H9 (cell line): ENCODE measurements around the gene CCDC137. TPM values are rescaled to one million over a fixed set of nuclear protein-coding genes. Genes with fewer than 3 reads are reported as not detected.

Source experiments
- DNase-seq: peaks from one replicate; pipeline ENCODE4 v3.0.0-alpha.2; 2017
- H2AFZ ChIP-seq: one replicate; pipeline ENCODE4 v1.6.1; 2013; ENCODE audit warnings: mild to moderate bottlenecking, low read length, control low read depth, moderate library complexity
- H2AK5ac ChIP-seq: 2 replicates; pipeline ENCODE4 v1.6.1; 2013; ENCODE audit warnings: low read length, control low read depth, mixed read lengths; ENCODE audit not compliant: insufficient read length
- H2BK120ac ChIP-seq: one replicate; pipeline ENCODE4 v1.6.1; 2013; ENCODE audit warnings: low read depth, mild to moderate bottlenecking, low read length, control low read depth, inconsistent platforms; ENCODE audit not compliant: poor library complexity, severe bottlenecking
- H2BK12ac ChIP-seq: 2 replicates; pipeline ENCODE4 v1.6.1; 2013; ENCODE audit warnings: low read length, control low read depth, mixed read lengths, low read depth; ENCODE audit not compliant: insufficient read length
- H2BK15ac ChIP-seq: 2 replicates; pipeline ENCODE4 v1.6.1; 2013; ENCODE audit warnings: low read depth, low read length, control low read depth
- H2BK20ac ChIP-seq: one replicate; pipeline ENCODE4 v1.6.1; 2013; ENCODE audit warnings: low read depth, mild to moderate bottlenecking, low read length, control low read depth, inconsistent platforms; ENCODE audit not compliant: poor library complexity, severe bottlenecking
- H2BK5ac ChIP-seq: 2 replicates; pipeline ENCODE4 v1.6.1; 2013; ENCODE audit warnings: low read length, control low read depth, mixed read lengths; ENCODE audit not compliant: insufficient read length
- H3K14ac ChIP-seq: 2 replicates; pipeline ENCODE4 v1.6.1; 2013; ENCODE audit warnings: low read length, control low read depth; ENCODE audit not compliant: insufficient read depth
- H3K18ac ChIP-seq: 2 replicates; pipeline ENCODE4 v1.6.1; 2013; ENCODE audit warnings: low read depth, mild to moderate bottlenecking, mixed read lengths, low read length, control low read depth; ENCODE audit not compliant: insufficient read length
- H3K23ac ChIP-seq: 2 replicates; pipeline ENCODE4 v1.6.1; 2013; ENCODE audit warnings: low read length, control low read depth, mixed read lengths, low read depth; ENCODE audit not compliant: insufficient read length
- H3K23me2 ChIP-seq: 2 replicates; pipeline ENCODE4 v1.6.1; 2013; ENCODE audit warnings: low read depth, mild to moderate bottlenecking, mixed read lengths, low read length, control low read depth; ENCODE audit not compliant: insufficient read length, poor library complexity, severe bottlenecking
- H3K27ac ChIP-seq: 2 replicates; pipeline ENCODE4 v1.5.1; 2013; ENCODE audit warnings: low read length, control low read depth, mixed read lengths, low read depth; ENCODE audit not compliant: insufficient read length
- H3K27me3 ChIP-seq: 2 replicates; pipeline ENCODE4 v1.6.1; 2013; ENCODE audit warnings: low read length, control low read depth, inconsistent platforms; ENCODE audit not compliant: insufficient read depth
- H3K4ac ChIP-seq: 2 replicates; pipeline ENCODE4 v1.6.1; 2013; ENCODE audit warnings: low read depth, mild to moderate bottlenecking, control low read depth, inconsistent platforms, low read length, moderate library complexity
- H3K4me1 ChIP-seq: 2 replicates; pipeline ENCODE4 v1.6.1; 2013; ENCODE audit warnings: low read length, control low read depth, inconsistent platforms; ENCODE audit not compliant: insufficient read depth
- H3K4me2 ChIP-seq: 2 replicates; pipeline ENCODE4 v1.6.1; 2013; ENCODE audit warnings: low read length, control low read depth, mixed read lengths; ENCODE audit not compliant: insufficient read length, insufficient read depth
- H3K56ac ChIP-seq: 2 replicates; pipeline ENCODE4 v1.6.1; 2013; ENCODE audit warnings: low read depth, mild to moderate bottlenecking, mixed read lengths, low read length, control low read depth; ENCODE audit not compliant: insufficient read length
- H3K79me1 ChIP-seq: 2 replicates; pipeline ENCODE4 v1.6.1; 2013; ENCODE audit warnings: low read depth, mild to moderate bottlenecking, moderate library complexity, low read length, control low read depth, inconsistent platforms; ENCODE audit not compliant: insufficient read depth, poor library complexity, severe bottlenecking
- H3K79me2 ChIP-seq: 2 replicates; pipeline ENCODE4 v1.6.1; 2013; ENCODE audit warnings: low read length, control low read depth, inconsistent platforms; ENCODE audit not compliant: insufficient read depth
- H3K9ac ChIP-seq: 2 replicates; pipeline ENCODE4 v1.6.1; 2013; ENCODE audit warnings: low read length, control low read depth, mixed read lengths; ENCODE audit not compliant: insufficient read length; ENCODE audit errors: extremely low read depth
- H3K9me3 ChIP-seq: one replicate; pipeline ENCODE4 v1.6.1; 2013; ENCODE audit warnings: low read depth, low read length, inconsistent platforms; ENCODE audit not compliant: control insufficient read depth
- H3T11ph ChIP-seq: one replicate; pipeline ENCODE4 v1.6.1; 2013; ENCODE audit warnings: mild to moderate bottlenecking, low read length, control low read depth, inconsistent platforms
- H4K20me1 ChIP-seq: one replicate; pipeline ENCODE4 v1.6.1; 2013; ENCODE audit not compliant: control insufficient read depth, insufficient read length, insufficient read depth
- H4K5ac ChIP-seq: 2 replicates; pipeline ENCODE4 v1.6.1; 2013; ENCODE audit warnings: low read depth, mild to moderate bottlenecking, mixed read lengths, low read length, control low read depth; ENCODE audit not compliant: insufficient read length
- H4K8ac ChIP-seq: replicated peaks from 2 replicates; pipeline ENCODE4 v1.6.1; 2013; ENCODE audit warnings: low read length, control low read depth, mixed read lengths, low read depth; ENCODE audit not compliant: insufficient read length
- H4K91ac ChIP-seq: 2 replicates; pipeline ENCODE4 v1.6.1; 2013; ENCODE audit warnings: low read depth, mild to moderate bottlenecking, moderate library complexity, mixed read lengths, low read length, control low read depth; ENCODE audit not compliant: insufficient read length
- H3K27ac Mint-ChIP-seq, 3 experiments: 2 replicates in 2 of 3; 3 replicates in 1 of 3; pipeline ENCODE4 v1.8.0; 2020 to 2021; ENCODE audit warnings: mixed read lengths in 3 of 3, mild to moderate bottlenecking in 1 of 3, moderate library complexity in 1 of 3
- H3K27me3 Mint-ChIP-seq: 2 replicates; pipeline ENCODE4 v1.8.0; 2021; ENCODE audit warnings: low read depth, mild to moderate bottlenecking, moderate library complexity, mixed read lengths
- H3K36me3 Mint-ChIP-seq, 3 experiments: 2 replicates in 2 of 3; 3 replicates in 1 of 3; pipeline ENCODE4 v1.8.0; 2020 to 2021; ENCODE audit warnings: low read depth in 3 of 3, mixed read lengths in 3 of 3; ENCODE audit not compliant: insufficient read depth in 1 of 3
- H3K4me1 Mint-ChIP-seq, 2 experiments: 2 replicates each; pipeline ENCODE4 v1.8.0; 2020; ENCODE audit warnings: mixed read lengths in 2 of 2
- H3K4me3 Mint-ChIP-seq, 2 experiments: 2 replicates in 1 of 2; 3 replicates in 1 of 2; pipeline ENCODE4 v1.8.0; 2020 to 2021; ENCODE audit warnings: mild to moderate bottlenecking in 2 of 2, mixed read lengths in 2 of 2, moderate library complexity in 1 of 2
- H3K9me3 Mint-ChIP-seq, 2 experiments: 2 replicates in 1 of 2; 3 replicates in 1 of 2; pipeline ENCODE4 v1.8.0; 2020; ENCODE audit warnings: mild to moderate bottlenecking in 2 of 2, mixed read lengths in 2 of 2, moderate library complexity in 1 of 2
- CTCF ChIP-seq: fragments of 200-600 bp; sonication (generic); conservative IDR thresholded peaks from 3 replicates; pipeline ENCODE4 v1.8.0; 2021; ENCODE audit warnings: antibody characterized with exemption, mild to moderate bottlenecking
- WGBS: extraction: QIAGEN DNeasy Blood & Tissue Kit; methylation state at CpG from one replicate; pipeline ENCODE4 v1.1.7; 2013; ENCODE audit warnings: missing lambda C conversion rate, low lambda C conversion rate, mixed read lengths; ENCODE audit not compliant: insufficient read length; ENCODE audit errors: extremely low coverage; 5-methylcytosine and 5-hydroxymethylcytosine counted together
- total RNA-seq: library from RNA; stranded (reverse); gene quantifications from 2 replicates; pipeline ENCODE4 v1.2.1, GENCODE V29; 2021

The CCDC137 gene
- total RNA-seq, 1 experiment from 2014 or later: 60.8 TPM

GRCh38 chr17:81681672-81682071, 15.1 kb downstream of the CCDC137 start:
- H3K27me3 ChIP-seq: no peaks in the 10 kb centered on the region
- no peak overlapping the region for H3K18ac ChIP-seq
- H3K4me2 ChIP-seq: no peak overlapping the region
- H3K23ac ChIP-seq: no peak overlapping the region
- Mint-ChIP-seq H3K9me3 (no peaks in the 10 kb centered on the region), H3K4me1 (peaks cover 14 to 20% of the 10 kb centered on the region in 2 experiments), H3K4me3 (peak overlapping the region; percentile 22 to 54; a peak in 4 of 5 replicates), H3K36me3 (peaks cover 4 to 28% (median 19%) of the 10 kb centered on the region in 3 experiments), H3K27me3 (no peaks in the 10 kb centered on the region; the same call in 1 of the 2 replicates), H3K27ac (no peak overlapping the region; a peak in 1 of 7 replicates)
- H3K23me2 ChIP-seq: peaks cover 10% of the 10 kb centered on the region
- H3K4ac ChIP-seq: no peak overlapping the region
- H3K79me1 ChIP-seq: peaks cover 8% of the 10 kb centered on the region
- no peak overlapping the region for H3T11ph ChIP-seq
- no peak overlapping the region for H3K14ac ChIP-seq
- H2BK12ac ChIP-seq: no peak overlapping the region
- H4K20me1 ChIP-seq: no peaks in the 10 kb centered on the region
- peaks cover 9% of the 10 kb centered on the region; the same call in 1 of the 2 replicates for H3K79me2 ChIP-seq
- no CpG with 5 or more reads among the region's 17 CpGs for WGBS
- no peak overlapping the region for H3K56ac ChIP-seq
- no peak for TF ChIP-seq CTCF
- H4K5ac ChIP-seq: no peak overlapping the region
- no peak overlapping the region for H2BK5ac ChIP-seq
- no peaks in the 10 kb centered on the region for H3K9me3 ChIP-seq
- no peak overlapping the region for H2AK5ac ChIP-seq
- H3K9ac ChIP-seq: no peak overlapping the region
- no peak overlapping the region for H2BK120ac ChIP-seq
- H4K91ac ChIP-seq: no peak overlapping the region
- H3K4me1 ChIP-seq: no peaks in the 10 kb centered on the region
- DNase-seq: no peak
- H2BK15ac ChIP-seq: no peak overlapping the region
- H2BK20ac ChIP-seq: no peak overlapping the region
- no peak overlapping the region for H2AFZ ChIP-seq
- H4K8ac ChIP-seq: no peak overlapping the region
- no peak overlapping the region for H3K27ac ChIP-seq
